Liver (tissue), 9 donors: ENCODE data around the gene ANXA11. TPM values are rescaled to one million over a fixed set of nuclear protein-coding genes. Genes with fewer than 3 reads are reported as not detected.

Experiments
- DNase-seq: peaks from one replicate; pipeline ENCODE4 v3.0.0-alpha.2; 2017; ENCODE audit warnings: low spot score
- H3K27ac ChIP-seq, 2 donors: one replicate each; pipeline ENCODE4 v1.7.0; 2013; ENCODE audit warnings: inconsistent platforms in 2 of 2, low read length in 2 of 2, control low read depth in 1 of 2, low read depth in 1 of 2, mild to moderate bottlenecking in 1 of 2
- H3K27me3 ChIP-seq, 4 donors: one replicate each; pipeline versions ENCODE4 v1.6.1 to v1.7.0; 2013; ENCODE audit warnings: low read length in 3 of 4, inconsistent platforms in 1 of 4, mild to moderate bottlenecking in 1 of 4, moderate library complexity in 1 of 4; ENCODE audit not compliant: control insufficient read depth in 4 of 4, insufficient read depth in 4 of 4
- H3K36me3 ChIP-seq, 4 donors: one replicate each; pipeline versions ENCODE4 v1.6.1 to v1.7.0; 2013; ENCODE audit warnings: low read length in 3 of 4, mild to moderate bottlenecking in 3 of 4, low read depth in 1 of 4, moderate library complexity in 1 of 4; ENCODE audit not compliant: control insufficient read depth in 4 of 4, insufficient read depth in 3 of 4
- H3K4me1 ChIP-seq, 4 donors: one replicate each; pipeline versions ENCODE4 v1.6.1 to v1.7.0; 2013; ENCODE audit warnings: low read length in 3 of 4, mild to moderate bottlenecking in 3 of 4, moderate library complexity in 1 of 4; ENCODE audit not compliant: control insufficient read depth in 4 of 4, insufficient read depth in 4 of 4
- H3K4me3 ChIP-seq, 3 donors: one replicate each; pipeline versions ENCODE4 v1.6.1 to v1.7.0; 2013; ENCODE audit warnings: low read length in 3 of 3, control low read depth in 1 of 3, low read depth in 1 of 3, mild to moderate bottlenecking in 1 of 3
- H3K9ac ChIP-seq, 2 donors: one replicate each; pipeline ENCODE4 v1.7.0; 2013; ENCODE audit warnings: low read length in 2 of 2, mild to moderate bottlenecking in 2 of 2, moderate library complexity in 2 of 2, control low read depth in 1 of 2, low read depth in 1 of 2
- H3K9me3 ChIP-seq, 4 donors: one replicate each; pipeline versions ENCODE4 v1.6.1 to v1.7.0; 2013; ENCODE audit warnings: low read length in 3 of 4; ENCODE audit not compliant: control insufficient read depth in 4 of 4
- CTCF ChIP-seq: fragments of 150-350 bp; IDR thresholded peaks from 2 replicates; pipeline ENCODE4 v1.5.1; 2017; ENCODE audit warnings: improper control_type of control experiment, low read depth, low read length; ENCODE audit not compliant: missing input control
- EGR1 ChIP-seq, 2 donors: IDR thresholded peaks; 2 replicates each; pipeline ENCODE4 v1.6.1; 2016 to 2018; ENCODE audit warnings: antibody characterized with exemption in 2 of 2, low read depth in 2 of 2
- FOXA2 ChIP-seq: IDR thresholded peaks from 2 replicates; pipeline ENCODE4 v1.6.1; 2016; ENCODE audit warnings: antibody characterized with exemption
- GABPA ChIP-seq, 2 donors: IDR thresholded peaks in 1 of 2; conservative IDR thresholded peaks in 1 of 2; 2 replicates each; pipeline ENCODE4 v1.6.1; 2016; ENCODE audit warnings: antibody characterized with exemption in 2 of 2, mild to moderate bottlenecking in 1 of 2, moderate library complexity in 1 of 2
- HNF4A ChIP-seq, 2 donors: conservative IDR thresholded peaks; 2 replicates each; pipeline ENCODE4 v1.6.1; 2016; ENCODE audit warnings: antibody characterized with exemption in 2 of 2, mild to moderate bottlenecking in 2 of 2
- HNF4G ChIP-seq: IDR thresholded peaks from 2 replicates; pipeline ENCODE4 v1.6.1; 2016; ENCODE audit warnings: antibody characterized with exemption
- JUND ChIP-seq, 2 donors: IDR thresholded peaks; 2 replicates each; pipeline ENCODE4 v1.6.1; 2016; ENCODE audit warnings: antibody characterized with exemption in 2 of 2
- MAX ChIP-seq: IDR thresholded peaks from 2 replicates; pipeline ENCODE4 v1.6.1; 2016; ENCODE audit warnings: antibody characterized with exemption
- NR2F2 ChIP-seq: IDR thresholded peaks from 2 replicates; pipeline ENCODE4 v1.6.1; 2016; ENCODE audit warnings: antibody characterized with exemption
- RAD21 ChIP-seq, 2 donors: IDR thresholded peaks; 2 replicates each; pipeline ENCODE4 v1.6.1; 2016; ENCODE audit warnings: antibody characterized with exemption in 2 of 2, mild to moderate bottlenecking in 2 of 2
- REST ChIP-seq: IDR thresholded peaks from 2 replicates; pipeline ENCODE4 v1.6.1; 2016; ENCODE audit warnings: antibody characterized with exemption, mild to moderate bottlenecking
- RXRA ChIP-seq, 2 donors: IDR thresholded peaks; 2 replicates each; pipeline ENCODE4 v1.6.1; 2017 to 2018; ENCODE audit warnings: antibody characterized with exemption in 2 of 2, mild to moderate bottlenecking in 1 of 2
- TAF1 ChIP-seq: conservative IDR thresholded peaks from 2 replicates; pipeline ENCODE4 v1.6.1; 2016; ENCODE audit warnings: antibody characterized with exemption, mild to moderate bottlenecking
- WGBS: extraction: QIAGEN DNeasy Blood & Tissue Kit; methylation state at CpG from one replicate; pipeline ENCODE4 v1.1.7; 2013; 5-methylcytosine and 5-hydroxymethylcytosine counted together
- polyA plus RNA-seq, 2 donors: library from polyadenylated mRNA; stranded (reverse) in 1 of 2; unstranded in 1 of 2; fragments of 200-250 nt in 1 of 2; fragments of >200 nt in 1 of 2; fragmentation: Nextera tagmentation in 1 of 2; extraction: Ambion mirVana in 1 of 2; gene quantifications; one replicate each; pipeline versions ENCODE4 v1.2.1 to v1.2.3, GENCODE V29; 2013 to 2015
- total RNA-seq, 2 donors: library from RNA; depleted of rRNA; stranded (reverse); fragments of >200 nt; gene quantifications; one replicate each; pipeline ENCODE4 v1.2.3, GENCODE V29; 2014
- donor health status: healthy.
- donor health status: healthy.
- donor health status: healthy.
- donor health status: healthy.
- donor health status: healthy.

ANXA11 gene
- total and polyA plus RNA-seq, 4 donors, result 14.0 to 40.4 (median 24.8) TPM

GRCh38 chr10:80154978-80155695, 50.2 kb downstream of the ANXA11 start:
- Histone ChIP-seq H3K36me3 (peaks cover 9 to 67% (median 37%) of the 10 kb centered on the region in 4 donors), H3K27me3 (no peaks in the 10 kb centered on the region), H3K27ac (no peak overlapping the region), H3K4me1 (peaks cover 0 to 3% (median 0%) of the 10 kb centered on the region in 4 donors), H3K9ac (no peak overlapping the region), H3K4me3 (no peak overlapping the region), H3K9me3 (no peaks in the 10 kb centered on the region)
- TF ChIP-seq CTCF, result no peak
- TF ChIP-seq NR2F2, result no peak
- no peak for TF ChIP-seq JUND (IDR thresholded peaks at IDR 0.05)
- no peak for TF ChIP-seq RXRA (IDR thresholded peaks at IDR 0.05)
- TF ChIP-seq HNF4A (conservative IDR thresholded peaks at IDR 0.05), result no peak
- no peak for TF ChIP-seq MAX
- TF ChIP-seq EGR1 (IDR thresholded peaks at IDR 0.05; ENCODE audit: low read depth in 2 of 2), result no peak
- TF ChIP-seq GABPA (IDR thresholded peaks at IDR 0.05 in 1 of 2, conservative IDR thresholded peaks at IDR 0.05 in 1 of 2), result no peak
- no peak for TF ChIP-seq REST
- TF ChIP-seq HNF4G, result no peak
- TF ChIP-seq FOXA2, result no peak
- no peak for TF ChIP-seq RAD21 (IDR thresholded peaks at IDR 0.05)
- WGBS, result 93% methylated on average over 10 of the region's 10 CpGs
- no peak for DNase-seq

- H3K36me3 ChIP-seq, result peaks cover 7 to 63% (median 35%) of the 10 kb centered on the region in 4 donors
- TF ChIP-seq HNF4G (no peak), RAD21 (IDR thresholded peaks at IDR 0.05) (no peak), TAF1 (no peak)
- H3K9me3 ChIP-seq, result no peaks in the 10 kb centered on the region
- H3K4me3 ChIP-seq, result no peak overlapping the region
- no peak overlapping the region for H3K27ac ChIP-seq
- WGBS, result 96% methylated on average over 5 of the region's 5 CpGs
- no peak overlapping the region for H3K9ac ChIP-seq
- DNase-seq, result no peak
- H3K4me1 ChIP-seq, result peaks cover 0 to 3% (median 0%) of the 10 kb centered on the region in 4 donors
- no peaks in the 10 kb centered on the region for H3K27me3 ChIP-seq
Observed at GRCh38 chr10:80154626-80154977, 50.7 kb downstream of the ANXA11 start.
